ENCODE results near the gene MATR3. TPM values are rescaled to one million over a fixed set of nuclear protein-coding genes. Genes with fewer than 3 reads are reported as not detected.
"Not testable (repeated sequence)": the region's sequence is repeated elsewhere in the genome, so short reads cannot be mapped to it uniquely, and the experiment has no call there.

The MATR3 gene
- total and polyA plus RNA-seq, 4 donors, result 433 to 752 (median 561) TPM

GRCh38 chr5:139341689-139342422 is 48.3 kb downstream of the MATR3 start, which contains the start of gene PAIP2:
Gene PAIP2 (plus strand): TSS chr5:139341854. CDS start chr5:139363785, 21,931 bp downstream.
- Histone ChIP-seq H3K9me3 (ENCODE audit: control insufficient read depth, insufficient read depth, low read length) (no peaks in the 10 kb centered on the region), H3K27me3 (ENCODE audit: control insufficient read depth, insufficient read depth, low read length) (no peaks in the 10 kb centered on the region), H3K4me1 (ENCODE audit: control insufficient read depth, insufficient read depth, low read length) (peaks cover 7% of the 10 kb centered on the region), H3K36me3 (ENCODE audit: control insufficient read depth, insufficient read depth, low read length) (peaks cover 13% of the 10 kb centered on the region), H3K27ac (ENCODE audit: low read depth, low read length) (peak within 1 kb of the TSS; percentile 98), H3K4me3 (ENCODE audit: low read depth, low read length) (peak within 1 kb of the TSS; percentile 87)
- peak; percentile 92 to 100 (median 96) for DNase-seq (ENCODE audit: low read depth in 4 of 6, low spot score in 6 of 6)
- 0% methylated on average over 66 of the region's 66 CpGs for whole genome bisulfite sequencing (ENCODE audit: insufficient coverage)

GRCh38 chr5:139342423-139342723 is 48.8 kb downstream of the MATR3 start:
- 2% methylated on average over 11 of the region's 16 CpGs for WGBS (ENCODE audit: insufficient coverage)
- no peak for DNase-seq (ENCODE audit: low read depth in 4 of 6, low spot score in 6 of 6)

GRCh38 chr5:139343476-139343875 is 49.9 kb downstream of the MATR3 start:
- Histone ChIP-seq H3K4me1 (ENCODE audit: control insufficient read depth, insufficient read depth, low read length) (peaks cover 7% of the 10 kb centered on the region), H3K36me3 (ENCODE audit: control insufficient read depth, insufficient read depth, low read length) (peaks cover 13% of the 10 kb centered on the region), H3K4me3 (ENCODE audit: low read depth, low read length) (no peak overlapping the region), H3K27me3 (ENCODE audit: control insufficient read depth, insufficient read depth, low read length) (no peaks in the 10 kb centered on the region), H3K9me3 (ENCODE audit: control insufficient read depth, insufficient read depth, low read length) (no peaks in the 10 kb centered on the region), H3K27ac (ENCODE audit: low read depth, low read length) (no peak overlapping the region)
- no peak for DNase-seq (ENCODE audit: low read depth in 4 of 6, low spot score in 6 of 6)
- 95% methylated on average over 6 of the region's 9 CpGs for WGBS (ENCODE audit: insufficient coverage)

More at GRCh38 chr5:139342423-139342723, 48.8 kb downstream of the MATR3 start:
- H3K36me3 ChIP-seq (ENCODE audit: control insufficient read depth, insufficient read depth, low read length), result peaks cover 13% of the 10 kb centered on the region
- peak overlapping the region; percentile 98 for H3K27ac ChIP-seq (ENCODE audit: low read depth, low read length)
- H3K9me3 ChIP-seq (ENCODE audit: control insufficient read depth, insufficient read depth, low read length), result no peaks in the 10 kb centered on the region
- H3K4me3 ChIP-seq (ENCODE audit: low read depth, low read length), result peak overlapping the region; percentile 87
- H3K4me1 ChIP-seq (ENCODE audit: control insufficient read depth, insufficient read depth, low read length), result peaks cover 7% of the 10 kb centered on the region
- no peaks in the 10 kb centered on the region for H3K27me3 ChIP-seq (ENCODE audit: control insufficient read depth, insufficient read depth, low read length)

GRCh38 chr5:139344177-139344576 is 50.6 kb downstream of the MATR3 start:
- no peak overlapping the region for H3K27ac ChIP-seq (ENCODE audit: low read depth, low read length)
- DNase-seq (ENCODE audit: low read depth in 4 of 6, low spot score in 6 of 6), result no peak
- no peaks in the 10 kb centered on the region for H3K9me3 ChIP-seq (ENCODE audit: control insufficient read depth, insufficient read depth, low read length)
- peaks cover 13% of the 10 kb centered on the region for H3K36me3 ChIP-seq (ENCODE audit: control insufficient read depth, insufficient read depth, low read length)
- no peaks in the 10 kb centered on the region for H3K27me3 ChIP-seq (ENCODE audit: control insufficient read depth, insufficient read depth, low read length)
- no CpG with 5 or more reads among the region's 2 CpGs for WGBS (ENCODE audit: insufficient coverage)
- no peak overlapping the region for H3K4me3 ChIP-seq (ENCODE audit: low read depth, low read length)
- peaks cover 7% of the 10 kb centered on the region for H3K4me1 ChIP-seq (ENCODE audit: control insufficient read depth, insufficient read depth, low read length)

GRCh38 chr5:139345442-139345841 is 51.9 kb downstream of the MATR3 start:
- H3K27me3 ChIP-seq (ENCODE audit: control insufficient read depth, insufficient read depth, low read length); H3K4me1 ChIP-seq (ENCODE audit: control insufficient read depth, insufficient read depth, low read length); H3K4me3 ChIP-seq (ENCODE audit: low read depth, low read length); DNase-seq (ENCODE audit: low read depth in 4 of 6, low spot score in 6 of 6); H3K27ac ChIP-seq (ENCODE audit: low read depth, low read length); H3K9me3 ChIP-seq (ENCODE audit: control insufficient read depth, insufficient read depth, low read length): not testable (repeated sequence)
- WGBS (ENCODE audit: insufficient coverage), result 95% methylated on average over 5 of the region's 8 CpGs
- H3K36me3 ChIP-seq (ENCODE audit: control insufficient read depth, insufficient read depth, low read length), result peaks cover 13% of the 10 kb centered on the region

GRCh38 chr5:139347863-139348262 is 54.3 kb downstream of the MATR3 start:
- peaks cover 13% of the 10 kb centered on the region for H3K36me3 ChIP-seq (ENCODE audit: control insufficient read depth, insufficient read depth, low read length)
- H3K4me3 ChIP-seq (ENCODE audit: low read depth, low read length); H3K9me3 ChIP-seq (ENCODE audit: control insufficient read depth, insufficient read depth, low read length); H3K27ac ChIP-seq (ENCODE audit: low read depth, low read length); H3K27me3 ChIP-seq (ENCODE audit: control insufficient read depth, insufficient read depth, low read length); DNase-seq (ENCODE audit: low read depth in 4 of 6, low spot score in 6 of 6); H3K4me1 ChIP-seq (ENCODE audit: control insufficient read depth, insufficient read depth, low read length): not testable (repeated sequence)
- WGBS (ENCODE audit: insufficient coverage), result 93% methylated on average over 4 of the region's 9 CpGs

- H3K9me3 ChIP-seq (ENCODE audit: control insufficient read depth, insufficient read depth, low read length), result no peaks in the 10 kb centered on the region
- no peak for DNase-seq (ENCODE audit: low read depth in 4 of 6, low spot score in 6 of 6)
- no peaks in the 10 kb centered on the region for H3K4me1 ChIP-seq (ENCODE audit: control insufficient read depth, insufficient read depth, low read length)
- no peak overlapping the region for H3K4me3 ChIP-seq (ENCODE audit: low read depth, low read length)
- H3K27me3 ChIP-seq (ENCODE audit: control insufficient read depth, insufficient read depth, low read length), result no peaks in the 10 kb centered on the region
- H3K36me3 ChIP-seq (ENCODE audit: control insufficient read depth, insufficient read depth, low read length), result peaks cover 10% of the 10 kb centered on the region
- no CpG with 5 or more reads among the region's 3 CpGs for WGBS (ENCODE audit: insufficient coverage)
- H3K27ac ChIP-seq (ENCODE audit: low read depth, low read length), result no peak overlapping the region
Measured at GRCh38 chr5:139354186-139354585, 60.6 kb downstream of the MATR3 start.

- not testable (repeated sequence) for H3K4me3 ChIP-seq (ENCODE audit: low read depth, low read length); H3K27me3 ChIP-seq (ENCODE audit: control insufficient read depth, insufficient read depth, low read length); H3K27ac ChIP-seq (ENCODE audit: low read depth, low read length); H3K4me1 ChIP-seq (ENCODE audit: control insufficient read depth, insufficient read depth, low read length); H3K9me3 ChIP-seq (ENCODE audit: control insufficient read depth, insufficient read depth, low read length); DNase-seq (ENCODE audit: low read depth in 4 of 6, low spot score in 6 of 6)
- H3K36me3 ChIP-seq (ENCODE audit: control insufficient read depth, insufficient read depth, low read length), result peaks cover 15% of the 10 kb centered on the region
- 94% methylated on average over 7 of the region's 8 CpGs for WGBS (ENCODE audit: insufficient coverage)
Measured at GRCh38 chr5:139355900-139356299, 62.4 kb downstream of the MATR3 start.

- no peaks in the 10 kb centered on the region for H3K9me3 ChIP-seq (ENCODE audit: control insufficient read depth, insufficient read depth, low read length)
- H3K27me3 ChIP-seq (ENCODE audit: control insufficient read depth, insufficient read depth, low read length), result no peaks in the 10 kb centered on the region
- no peak overlapping the region for H3K27ac ChIP-seq (ENCODE audit: low read depth, low read length)
- peaks cover 15% of the 10 kb centered on the region for H3K36me3 ChIP-seq (ENCODE audit: control insufficient read depth, insufficient read depth, low read length)
- DNase-seq (ENCODE audit: low read depth in 4 of 6, low spot score in 6 of 6), result no peak
- no peaks in the 10 kb centered on the region for H3K4me1 ChIP-seq (ENCODE audit: control insufficient read depth, insufficient read depth, low read length)
- H3K4me3 ChIP-seq (ENCODE audit: low read depth, low read length), result no peak overlapping the region
Measured at GRCh38 chr5:139358064-139358463, 64.5 kb downstream of the MATR3 start.

- 100% methylated on average over 3 of the region's 4 CpGs for WGBS (ENCODE audit: insufficient coverage)
- H3K9me3 ChIP-seq (ENCODE audit: control insufficient read depth, insufficient read depth, low read length), result no peaks in the 10 kb centered on the region
Measured at GRCh38 chr5:139360384-139360783, 66.8 kb downstream of the MATR3 start.

More at GRCh38 chr5:139360384-139360783, 66.8 kb downstream of the MATR3 start:
- Histone ChIP-seq H3K4me3 (ENCODE audit: low read depth, low read length) (no peak overlapping the region), H3K27ac (ENCODE audit: low read depth, low read length) (no peak overlapping the region), H3K27me3 (ENCODE audit: control insufficient read depth, insufficient read depth, low read length) (no peaks in the 10 kb centered on the region), H3K36me3 (ENCODE audit: control insufficient read depth, insufficient read depth, low read length) (peaks cover 22% of the 10 kb centered on the region), H3K4me1 (ENCODE audit: control insufficient read depth, insufficient read depth, low read length) (no peaks in the 10 kb centered on the region)
- no peak for DNase-seq (ENCODE audit: low read depth in 4 of 6, low spot score in 6 of 6)
